IMR-90 (cell line): ENCODE results near the gene SLC25A41. TPM values are rescaled to one million over a fixed set of nuclear protein-coding genes. Genes with fewer than 3 reads are reported as not detected.

Source experiments
- ATAC-seq: fragments of 200-7000 bp; cut with Tn5 transposase; 2 replicates; pipeline ENCODE4 v1.9.1; 2020; ENCODE audit warnings: low read depth, mild to moderate bottlenecking, moderate library complexity
- BruUV-seq: library from RNA; stranded (reverse); fragments of 400-500 nt; replicated peaks from 2 replicates; lab custom pipeline; 2021; lab: Mats Ljungman, UMichigan
- CTCF ChIA-PET: fragments of 300-600 bp; formaldehyde crosslinking; extraction: SDS; loops from one replicate; lab custom pipeline; 2021; ENCODE audit warnings: antibody characterized with exemption; lab: Yijun Ruan, JAX
- POLR2A ChIA-PET: fragments of 300-600 bp; sonication (Branson Sonifier 250); formaldehyde crosslinking; loops from one replicate; lab custom pipeline; 2022; ENCODE audit warnings: antibody characterized with exemption; ENCODE audit not compliant: unreplicated experiment; lab: Charles Lee
- DNase-seq: peaks from one replicate; pipeline ENCODE4 v3.0.0; 2013
- H2AFZ ChIP-seq: replicated peaks from 2 replicates; pipeline ENCODE3; 2013; ENCODE audit warnings: low read length, mild to moderate bottlenecking; ENCODE audit not compliant: poor library complexity
- H2AK5ac ChIP-seq: 2 replicates; pipeline ENCODE4 v1.6.1; 2013; ENCODE audit warnings: low read depth, low read length, inconsistent platforms
- H2AK9ac ChIP-seq: replicated peaks from 2 replicates; pipeline ENCODE3; 2013; ENCODE audit warnings: mild to moderate bottlenecking, low read depth, low read length, moderate library complexity; ENCODE audit not compliant: poor library complexity
- H2BK120ac ChIP-seq: 2 replicates; pipeline ENCODE4 v1.6.1; 2013; ENCODE audit warnings: low read depth, low read length, inconsistent platforms
- H2BK15ac ChIP-seq: 3 replicates; pipeline ENCODE4 v1.6.1; 2013; ENCODE audit warnings: low read depth, low read length, inconsistent platforms
- H2BK20ac ChIP-seq: 2 replicates; pipeline ENCODE4 v1.6.1; 2013; ENCODE audit warnings: low read depth, mild to moderate bottlenecking, inconsistent platforms, low read length, moderate library complexity
- H2BK5ac ChIP-seq: 2 replicates; pipeline ENCODE4 v1.6.1; 2013; ENCODE audit warnings: mild to moderate bottlenecking, low read depth, low read length, inconsistent platforms; ENCODE audit not compliant: poor library complexity, severe bottlenecking
- H3K14ac ChIP-seq: replicated peaks from 2 replicates; pipeline ENCODE4 v1.6.1; 2013; ENCODE audit warnings: low read depth, low read length, inconsistent platforms
- H3K18ac ChIP-seq: 2 replicates; pipeline ENCODE4 v1.6.1; 2013; ENCODE audit warnings: low read depth, low read length, control low read depth
- H3K23ac ChIP-seq: 2 replicates; pipeline ENCODE4 v1.6.1; 2013; ENCODE audit warnings: low read depth, low read length, inconsistent platforms
- H3K27ac ChIP-seq: 2 replicates; pipeline ENCODE4 v1.5.1; 2013; ENCODE audit warnings: mild to moderate bottlenecking, control low read depth, low read length; ENCODE audit not compliant: insufficient read depth
- H3K27me3 ChIP-seq: 2 replicates; pipeline ENCODE4 v1.6.1; 2013; ENCODE audit warnings: low read length; ENCODE audit not compliant: control insufficient read depth, insufficient read depth
- H3K36me3 ChIP-seq: 2 replicates; pipeline ENCODE4 v1.6.1; 2013; ENCODE audit warnings: low read length, mixed read lengths; ENCODE audit not compliant: control insufficient read depth, insufficient read depth
- H3K4ac ChIP-seq: 2 replicates; pipeline ENCODE4 v1.6.1; 2013; ENCODE audit warnings: low read depth, low read length, inconsistent platforms
- H3K4me1 ChIP-seq: 2 replicates; pipeline ENCODE4 v1.6.1; 2013; ENCODE audit warnings: low read length, mixed read lengths; ENCODE audit not compliant: control insufficient read depth, insufficient read depth
- H3K4me2 ChIP-seq: 2 replicates; pipeline ENCODE4 v1.6.1; 2013; ENCODE audit warnings: low read depth, mild to moderate bottlenecking, control low read depth, low read length, moderate library complexity
- H3K4me3 ChIP-seq: 2 replicates; pipeline ENCODE4 v1.5.1; 2013; ENCODE audit warnings: low read depth, mild to moderate bottlenecking, control low read depth, low read length, moderate library complexity; ENCODE audit not compliant: insufficient read depth
- H3K56ac ChIP-seq: 2 replicates; pipeline ENCODE4 v1.6.1; 2013; ENCODE audit warnings: low read length, inconsistent platforms; ENCODE audit not compliant: insufficient read depth; ENCODE audit errors: extremely low read depth
- H3K79me1 ChIP-seq, 2 experiments: 2 replicates each; pipeline ENCODE4 v1.6.1; 2013; ENCODE audit warnings: low read length in 2 of 2, inconsistent platforms in 1 of 2, low read depth in 1 of 2
- H3K9ac ChIP-seq: 2 replicates; pipeline ENCODE4 v1.6.1; 2013; ENCODE audit warnings: low read depth, low read length, control low read depth
- H3K9me1 ChIP-seq: 2 replicates; pipeline ENCODE4 v1.6.1; 2013; ENCODE audit warnings: low read length, inconsistent platforms; ENCODE audit not compliant: insufficient read depth
- H3K9me3 ChIP-seq: 2 replicates; pipeline ENCODE4 v1.6.1; 2013; ENCODE audit warnings: low read length; ENCODE audit not compliant: control insufficient read depth, insufficient read depth
- H4K20me1 ChIP-seq: 2 replicates; pipeline ENCODE4 v1.6.1; 2013; ENCODE audit warnings: low read length, inconsistent platforms; ENCODE audit not compliant: insufficient read depth
- H4K5ac ChIP-seq: 2 replicates; pipeline ENCODE4 v1.6.1; 2013; ENCODE audit warnings: mild to moderate bottlenecking, low read depth, low read length, control low read depth
- H4K8ac ChIP-seq, 2 experiments: 2 replicates each; pipeline ENCODE4 v1.6.1; 2013; ENCODE audit warnings: low read depth in 2 of 2, low read length in 2 of 2, control low read depth in 1 of 2, inconsistent platforms in 1 of 2
- H4K91ac ChIP-seq: 2 replicates; pipeline ENCODE4 v1.6.1; 2013; ENCODE audit warnings: low read depth, low read length, inconsistent platforms; ENCODE audit not compliant: insufficient read depth
- BHLHE40 ChIP-seq: fragments of 150-350 bp; IDR thresholded peaks from 2 replicates; pipeline ENCODE4 v1.6.1; 2016; ENCODE audit warnings: mild to moderate bottlenecking, low read depth, low read length
- MAFK ChIP-seq: IDR thresholded peaks from 2 replicates; pipeline ENCODE4 v1.6.1; 2012; ENCODE audit warnings: low read depth, low read length, improper control_type of control experiment
- MAZ ChIP-seq: IDR thresholded peaks from 2 replicates; pipeline ENCODE4 v1.6.1; 2012; ENCODE audit warnings: low read depth, mild to moderate bottlenecking, low read length, improper control_type of control experiment, moderate library complexity, borderline replicate concordance
- MXI1 ChIP-seq: IDR thresholded peaks from 2 replicates; pipeline ENCODE4 v1.6.1; 2012; ENCODE audit warnings: low read depth, mild to moderate bottlenecking, low read length, moderate library complexity, borderline replicate concordance
- POLR2A ChIP-seq: IDR thresholded peaks from 2 replicates; pipeline ENCODE4 v1.6.1; 2012; ENCODE audit warnings: mild to moderate bottlenecking, low read depth, low read length
- SMC3 ChIP-seq: fragments of 150-350 bp; IDR thresholded peaks from 2 replicates; pipeline ENCODE4 v1.6.1; 2016; ENCODE audit warnings: low read depth, mild to moderate bottlenecking, antibody characterized with exemption, low read length, moderate library complexity
- WGBS, 2 experiments: methylation state at CpG; one replicate each; pipeline versions ENCODE4 v1.1.5 to v1.1.7; 2013; ENCODE audit warnings: missing lambda C conversion rate in 2 of 2; ENCODE audit not compliant: insufficient read length in 1 of 2; ENCODE audit errors: extremely low coverage in 2 of 2; 5-methylcytosine and 5-hydroxymethylcytosine counted together
- dilution Hi-C: fragments of 300-500 bp; cut with HindIII; formaldehyde crosslinking; loops from one replicate; pipeline ENCODE4 v1.14.3; 2018; ENCODE audit warnings: low sequenced_read_pairs; ENCODE audit not compliant: unreplicated experiment
- in situ Hi-C: fragments of 300-500 bp; cut with MboI; formaldehyde crosslinking; loops from 3 replicates; pipeline ENCODE4 v1.14.3; 2019; ENCODE audit warnings: low sequenced_read_pairs, inconsistent platforms, mixed read lengths
- intact Hi-C: fragments of 100-400 bp; cut with micrococcal nuclease; formaldehyde crosslinking; loops from 2 replicates; pipeline ENCODE4 v1.10.0; 2022
- polyA plus RNA-seq, 3 experiments: library from polyadenylated mRNA; depleted of rRNA; stranded (reverse); fragments of >200 nt; gene quantifications; 2 replicates each; pipeline ENCODE4 v1.2.3, GENCODE V29; 2012; ENCODE audit warnings: low replicate concordance in 1 of 3
- total RNA-seq: library from RNA; depleted of rRNA; stranded (reverse); fragments of >200 nt; gene quantifications from 2 replicates; pipeline ENCODE4 v1.2.3, GENCODE V29; 2012
- TF ChIP-seq, protein P1 (sequence below): fragments of 150-350 bp; IDR thresholded peaks from 2 replicates; pipeline ENCODE4 v1.6.1; 2017; ENCODE audit warnings: mild to moderate bottlenecking, antibody characterized with exemption, low read length, low read depth
- TF ChIP-seq, protein P2 (sequence below): fragments of 150-350 bp; IDR thresholded peaks from 2 replicates; pipeline ENCODE4 v1.6.1; 2016; ENCODE audit warnings: low read depth, mild to moderate bottlenecking, low read length, moderate library complexity, borderline replicate concordance

The SLC25A41 gene
- total and polyA plus RNA-seq, 2 of the 4 experiments (the other 2 are of a cell fraction): not detected

DNA sequence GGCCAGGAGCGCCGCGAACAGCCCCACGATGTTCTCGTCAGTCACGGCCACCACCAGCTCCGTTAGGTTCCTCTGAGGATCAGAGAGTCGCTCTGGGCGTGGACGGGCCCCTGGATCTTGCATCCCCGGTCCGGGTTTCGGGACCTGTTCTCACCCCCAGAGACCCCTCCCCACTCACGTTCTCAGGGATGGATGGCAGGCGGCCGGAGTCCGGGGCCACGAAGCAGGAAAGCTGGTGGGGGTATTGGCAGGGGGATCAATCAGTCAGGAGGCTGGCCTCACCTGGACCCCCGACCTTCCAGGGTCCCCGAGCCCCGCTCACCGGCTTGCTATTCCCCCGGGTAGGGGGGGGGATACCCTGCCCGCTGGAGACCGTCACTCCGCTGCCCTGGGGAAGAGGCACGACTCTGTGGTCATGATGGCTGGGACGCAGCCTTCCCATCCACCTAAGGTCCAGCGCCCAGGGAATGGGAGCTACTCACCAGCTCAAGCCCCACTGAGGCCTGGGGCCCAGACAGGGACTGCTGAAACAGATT lies 43.4 kb upstream of the SLC25A41 start:
- Histone ChIP-seq H3K23ac (no peak overlapping the region), H2BK5ac (no peak overlapping the region), H3K14ac (no peak overlapping the region), H2AK9ac (no peak overlapping the region), H4K5ac (no peak overlapping the region), H4K91ac (no peak overlapping the region), H3K4me1 (no peaks in the 10 kb centered on the region), H3K36me3 (no peaks in the 10 kb centered on the region), H2BK15ac (no peak overlapping the region), H3K27ac (no peak overlapping the region), H3K4ac (no peak overlapping the region), H4K20me1 (no peaks in the 10 kb centered on the region), H3K27me3 (peaks cover 12% of the 10 kb centered on the region), H3K56ac (no peak overlapping the region), H3K18ac (no peak overlapping the region), H3K9ac (no peak overlapping the region), H3K79me1 (no peaks in the 10 kb centered on the region), H3K4me2 (0 out of 2 replicates have a peak overlapping the region, but pooled peaks have one; percentile 6), H2AFZ (peak overlapping the region; percentile 66), H3K4me3 (0 out of 2 replicates have a peak overlapping the region, but pooled peaks have one; percentile 24), H4K8ac (no peak overlapping the region), H3K9me3 (peaks cover 3% of the 10 kb centered on the region; the same call in 1 of the 2 replicates), H2BK120ac (no peak overlapping the region), H2AK5ac (no peak overlapping the region), H2BK20ac (no peak overlapping the region), H3K9me1 (no peaks in the 10 kb centered on the region)
- DNase-seq (no peak), ATAC-seq (no peak)
- POLR2A ChIA-PET: no interaction called here
- intact Hi-C loops (no loop called here), dilution Hi-C loops (no loop called here), in situ Hi-C loops (no loop called here)
- BruUV-seq: no TSS peak
- CTCF ChIA-PET: no interaction called here
- WGBS, 2 experiments: 0% methylated on average over 6 of the region's 29 CpGs; no CpG with 5 or more reads in 1 of the 2 experiments
- no peak for TF ChIP-seq MAFK
- TF ChIP-seq SMC3: no peak
- no peak for TF ChIP-seq BHLHE40
- TF ChIP-seq, protein P1, sequence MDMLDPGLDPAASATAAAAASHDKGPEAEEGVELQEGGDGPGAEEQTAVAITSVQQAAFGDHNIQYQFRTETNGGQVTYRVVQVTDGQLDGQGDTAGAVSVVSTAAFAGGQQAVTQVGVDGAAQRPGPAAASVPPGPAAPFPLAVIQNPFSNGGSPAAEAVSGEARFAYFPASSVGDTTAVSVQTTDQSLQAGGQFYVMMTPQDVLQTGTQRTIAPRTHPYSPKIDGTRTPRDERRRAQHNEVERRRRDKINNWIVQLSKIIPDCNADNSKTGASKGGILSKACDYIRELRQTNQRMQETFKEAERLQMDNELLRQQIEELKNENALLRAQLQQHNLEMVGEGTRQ: no peak
- no peak for TF ChIP-seq MXI1
- TF ChIP-seq, protein P2, sequence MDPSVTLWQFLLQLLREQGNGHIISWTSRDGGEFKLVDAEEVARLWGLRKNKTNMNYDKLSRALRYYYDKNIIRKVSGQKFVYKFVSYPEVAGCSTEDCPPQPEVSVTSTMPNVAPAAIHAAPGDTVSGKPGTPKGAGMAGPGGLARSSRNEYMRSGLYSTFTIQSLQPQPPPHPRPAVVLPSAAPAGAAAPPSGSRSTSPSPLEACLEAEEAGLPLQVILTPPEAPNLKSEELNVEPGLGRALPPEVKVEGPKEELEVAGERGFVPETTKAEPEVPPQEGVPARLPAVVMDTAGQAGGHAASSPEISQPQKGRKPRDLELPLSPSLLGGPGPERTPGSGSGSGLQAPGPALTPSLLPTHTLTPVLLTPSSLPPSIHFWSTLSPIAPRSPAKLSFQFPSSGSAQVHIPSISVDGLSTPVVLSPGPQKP: no peak
- TF ChIP-seq MAZ: no peak
- TF ChIP-seq POLR2A: no peak
